HG02642 (cell line): Measurements from ENCODE around the gene PCGF3.
"Not testable (repeated sequence)": the region's sequence is repeated elsewhere in the genome, so short reads cannot be mapped to it uniquely, and the experiment has no call there.

Experiments
- ATAC-seq: cut with Tn5 transposase; IDR thresholded peaks from one replicate; pipeline ENCODE4 v1.9.1; 2021; ENCODE audit warnings: mild to moderate bottlenecking; ENCODE audit not compliant: unreplicated experiment, poor library complexity

PCGF3 gene

DNA sequence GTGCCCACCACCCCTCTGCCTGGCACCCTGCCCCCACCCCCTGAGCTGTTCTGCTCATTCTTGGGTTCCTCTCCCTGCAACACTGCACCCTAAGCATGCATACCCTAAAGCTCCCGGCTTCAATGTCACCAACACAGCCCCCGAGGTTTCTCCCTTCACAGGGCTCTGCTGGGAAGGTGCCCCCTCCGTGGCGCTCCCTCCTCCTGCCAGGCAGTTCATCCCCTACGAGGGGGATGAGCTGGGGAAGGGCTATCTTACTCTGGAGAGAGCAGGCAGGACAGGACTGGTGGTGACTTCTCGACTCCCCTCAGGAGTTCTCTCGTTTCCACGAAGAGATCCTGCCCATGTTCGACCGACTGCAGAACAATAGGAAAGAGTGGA lies 38.1 kb upstream of the PCGF3 start:
- no peak for ATAC-seq

GRCh38 chr4:668219-668618 lies 37.4 kb upstream of the PCGF3 start:
- not testable (repeated sequence) for ATAC-seq

GRCh38 chr4:669806-670559 lies 35.6 kb upstream of the PCGF3 start:
- not testable (repeated sequence) for ATAC-seq

DNA sequence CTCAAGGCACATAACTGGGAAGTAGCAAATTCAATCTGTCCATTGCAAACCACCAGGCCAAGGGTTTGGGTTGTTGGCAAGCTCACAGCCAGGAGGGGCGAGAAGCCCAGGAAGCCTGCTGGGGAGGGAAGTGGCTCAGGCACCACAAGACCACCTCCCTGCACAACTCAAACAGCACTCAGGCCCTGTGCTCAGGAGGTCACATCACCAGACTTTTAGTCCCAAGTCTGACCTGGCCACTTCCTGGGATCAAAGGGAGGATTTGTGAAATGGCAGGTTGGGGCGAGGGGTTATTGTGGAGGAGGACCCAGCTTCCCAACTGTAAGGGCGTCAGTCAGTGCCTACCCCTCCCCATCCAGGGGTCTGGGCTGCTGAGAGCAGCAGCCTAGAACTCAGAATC lies 33.9 kb upstream of the PCGF3 start:
- ATAC-seq, result no peak

- ATAC-seq, result no peak
Observed at GRCh38 chr4:673349-674091, 32.1 kb upstream of the PCGF3 start.

GRCh38 chr4:674172-675035 lies 31.2 kb upstream of the PCGF3 start, which contains the start of the genes ATP5ME and MYL5:
ATP5ME (minus strand) TSS chr4:674276; CDS start chr4:674247, 29 bp downstream.
MYL5 (plus strand) TSS chr4:674542; CDS start chr4:678027, 3,485 bp downstream.
- ATAC-seq, result peak; percentile 78

DNA sequence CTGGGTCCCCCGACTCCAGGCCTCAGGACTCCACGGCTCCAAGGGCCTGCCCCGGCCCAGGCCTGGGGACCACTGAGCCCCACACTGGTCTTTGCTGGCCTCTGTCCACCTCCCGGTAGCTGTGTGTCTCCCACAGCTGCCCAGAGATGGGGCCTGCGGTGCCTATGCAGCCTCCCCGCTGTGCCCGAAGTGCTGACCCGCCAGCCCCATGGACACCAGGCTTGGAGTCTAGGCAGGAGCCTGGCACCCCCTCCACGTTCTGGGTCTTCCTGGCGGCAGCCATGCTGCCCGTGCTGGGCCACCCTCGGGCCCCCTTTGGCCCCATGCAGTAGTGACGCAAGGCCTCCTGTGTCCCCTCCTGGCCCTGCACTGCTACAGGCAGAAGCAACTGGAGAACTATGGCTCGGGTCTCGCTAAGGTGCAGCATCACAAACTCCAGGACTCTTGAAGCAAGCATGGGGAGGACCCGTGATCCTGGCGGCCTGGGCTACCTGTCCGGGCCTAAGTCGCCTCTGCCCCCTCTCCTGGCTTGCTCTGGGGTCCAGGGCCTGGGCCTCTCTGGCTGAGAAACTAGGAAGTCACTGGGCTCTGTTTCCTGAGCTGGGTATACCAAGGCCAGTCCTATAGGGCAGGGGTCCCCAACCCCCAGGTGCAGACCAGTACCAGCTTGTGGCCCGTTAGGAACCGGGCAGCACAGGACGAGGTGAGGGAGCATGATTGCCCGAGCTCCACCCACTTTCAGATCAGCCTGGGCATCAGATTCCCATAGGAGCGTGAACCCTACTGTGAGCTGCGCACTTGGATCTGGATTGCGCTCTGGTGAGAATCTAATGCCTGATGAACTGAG lies 30.4 kb upstream of the PCGF3 start:
- ATAC-seq, result no peak

GRCh38 chr4:675980-676870 lies 29.4 kb upstream of the PCGF3 start:
- ATAC-seq, result peak; percentile 29

DNA sequence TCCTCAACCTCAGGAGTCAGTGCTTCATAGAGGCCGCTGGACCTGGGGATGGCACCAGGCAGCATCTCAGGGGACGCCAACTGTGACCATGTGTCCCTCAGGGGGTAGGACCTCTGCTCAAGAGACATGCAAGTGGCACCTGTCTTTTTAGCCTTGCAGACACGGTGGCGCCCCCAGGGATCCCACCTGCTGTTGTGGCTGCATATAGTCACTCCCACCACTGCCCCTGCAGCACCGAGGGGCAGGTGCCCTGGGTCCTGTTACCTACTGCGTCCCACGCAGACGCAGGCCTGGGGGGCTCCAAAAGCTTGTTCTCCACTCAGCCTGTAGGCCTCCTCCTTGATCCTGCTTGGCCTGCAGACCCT lies 28.8 kb upstream of the PCGF3 start:
- no peak for ATAC-seq

DNA sequence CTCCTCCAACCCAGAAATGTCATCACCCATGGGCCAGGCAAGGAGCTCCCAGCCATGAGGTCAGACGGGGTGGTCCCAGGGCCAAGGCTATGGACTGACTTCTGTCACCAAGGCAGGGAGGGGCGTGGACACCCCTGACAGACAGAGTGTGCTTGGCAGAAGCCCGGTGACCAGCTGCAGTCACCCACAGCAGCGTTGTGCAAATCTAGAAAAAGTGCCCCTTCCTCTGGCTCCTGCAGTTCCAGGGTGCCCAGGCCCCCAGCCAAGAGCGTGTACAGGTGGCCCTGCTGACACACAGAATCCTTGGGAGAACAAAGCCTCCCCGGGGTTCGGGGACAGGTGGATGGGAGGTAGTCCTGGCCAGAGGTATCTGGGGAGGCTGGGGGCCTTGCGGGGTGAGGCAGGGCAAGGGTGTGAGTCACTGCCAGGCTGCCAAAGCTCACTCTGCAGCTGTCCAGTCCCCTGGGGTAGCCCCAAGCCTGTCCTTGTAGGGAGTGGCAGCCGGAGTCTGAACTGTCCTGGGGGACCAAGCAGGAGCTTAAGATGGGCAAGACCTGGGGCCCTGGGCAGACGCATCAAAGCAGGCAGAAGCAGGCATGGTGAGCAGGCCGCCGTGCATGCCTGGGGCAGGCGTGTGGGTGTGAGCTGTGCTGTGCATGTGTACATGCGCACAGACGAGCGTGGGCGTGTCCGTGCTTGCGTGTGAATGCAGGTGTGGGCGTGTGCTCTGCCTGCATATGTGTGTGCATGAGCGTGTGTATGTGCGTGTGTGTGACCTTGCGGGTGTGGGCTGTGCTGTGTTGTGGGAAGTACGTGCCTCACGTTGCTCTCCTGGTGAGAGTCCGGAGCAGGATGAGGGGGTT lies 28.0 kb upstream of the PCGF3 start:
- no peak for ATAC-seq

DNA sequence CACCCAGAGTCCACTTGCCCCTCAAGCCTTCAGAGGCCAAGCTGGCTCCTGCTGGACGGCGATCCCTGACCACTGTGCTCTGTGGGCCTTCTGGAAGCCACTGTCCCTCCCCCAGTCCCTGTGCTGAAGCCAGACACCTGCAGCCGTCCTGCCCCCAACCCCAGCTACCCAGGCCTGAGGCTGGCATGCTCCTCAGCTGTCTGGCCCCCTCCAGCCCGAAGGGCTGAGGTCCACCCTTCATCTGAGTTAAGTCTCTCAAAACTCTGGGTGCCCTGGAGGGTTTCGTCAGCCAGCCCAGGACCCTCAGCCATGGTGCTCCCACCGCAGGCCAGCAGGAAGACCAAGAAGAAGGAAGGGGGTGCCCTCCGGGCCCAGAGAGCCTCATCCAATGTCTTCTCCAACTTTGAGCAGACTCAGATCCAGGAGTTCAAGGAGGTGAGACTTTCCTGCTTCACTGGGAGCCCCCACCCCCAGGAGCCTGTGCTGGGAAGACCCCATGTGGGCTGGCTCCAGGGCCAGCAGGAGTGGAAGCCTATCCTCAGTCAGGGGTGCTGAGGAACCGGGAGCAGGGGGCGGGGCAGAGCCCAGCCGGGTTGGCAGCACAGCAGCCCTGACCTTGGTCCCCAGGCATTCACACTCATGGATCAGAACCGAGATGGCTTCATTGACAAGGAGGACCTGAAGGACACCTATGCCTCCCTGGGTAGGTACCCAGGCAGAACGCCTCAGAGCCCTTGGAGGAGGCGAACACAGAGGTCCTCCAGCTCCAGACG lies 27.1 kb upstream of the PCGF3 start:
- no peak for ATAC-seq

DNA sequence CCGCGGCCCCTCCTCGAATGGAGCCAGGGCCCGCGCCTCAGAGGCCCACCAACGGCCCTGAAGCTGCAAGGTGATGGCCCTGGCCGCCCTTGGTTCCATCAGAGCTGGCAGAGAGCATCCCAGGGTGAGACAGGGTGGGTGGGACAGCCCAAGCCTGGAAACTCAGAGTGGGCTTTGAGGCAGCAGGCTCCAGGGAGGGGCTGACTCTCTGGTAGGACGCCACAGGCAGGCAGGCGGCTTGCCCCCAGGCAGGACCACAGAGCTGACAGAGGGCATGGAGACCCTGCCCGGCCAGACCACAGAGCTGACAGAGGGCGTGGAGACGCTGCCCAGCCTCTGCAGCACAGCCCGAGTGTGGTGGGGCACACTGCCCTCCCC lies 26.5 kb upstream of the PCGF3 start:
- ATAC-seq, result no peak

- no peak for ATAC-seq
Observed at GRCh38 chr4:679629-680028, 26.0 kb upstream of the PCGF3 start.

DNA sequence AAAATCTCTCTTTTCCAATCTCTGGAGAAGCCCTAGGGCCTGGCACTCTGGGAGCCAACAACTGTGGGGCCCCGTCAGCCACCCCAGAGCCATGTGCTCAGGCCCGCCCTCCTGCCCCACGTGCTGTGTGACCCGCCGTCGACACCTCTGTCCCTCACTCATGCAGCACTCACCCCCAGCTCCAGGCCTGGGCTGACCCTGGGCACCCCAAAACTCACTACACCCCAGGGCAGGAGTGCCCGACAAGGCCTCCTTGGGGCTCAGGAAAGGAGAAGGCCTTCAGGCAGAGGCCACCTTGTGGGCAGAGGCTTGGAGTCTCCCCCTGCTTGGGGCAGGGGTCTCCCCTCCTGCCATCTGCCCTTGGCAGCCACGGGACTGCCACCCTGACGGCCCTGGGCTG lies 25.5 kb upstream of the PCGF3 start:
- no peak for ATAC-seq

GRCh38 chr4:680551-680927 lies 25.1 kb upstream of the PCGF3 start:
- peak; percentile 23 for ATAC-seq

DNA sequence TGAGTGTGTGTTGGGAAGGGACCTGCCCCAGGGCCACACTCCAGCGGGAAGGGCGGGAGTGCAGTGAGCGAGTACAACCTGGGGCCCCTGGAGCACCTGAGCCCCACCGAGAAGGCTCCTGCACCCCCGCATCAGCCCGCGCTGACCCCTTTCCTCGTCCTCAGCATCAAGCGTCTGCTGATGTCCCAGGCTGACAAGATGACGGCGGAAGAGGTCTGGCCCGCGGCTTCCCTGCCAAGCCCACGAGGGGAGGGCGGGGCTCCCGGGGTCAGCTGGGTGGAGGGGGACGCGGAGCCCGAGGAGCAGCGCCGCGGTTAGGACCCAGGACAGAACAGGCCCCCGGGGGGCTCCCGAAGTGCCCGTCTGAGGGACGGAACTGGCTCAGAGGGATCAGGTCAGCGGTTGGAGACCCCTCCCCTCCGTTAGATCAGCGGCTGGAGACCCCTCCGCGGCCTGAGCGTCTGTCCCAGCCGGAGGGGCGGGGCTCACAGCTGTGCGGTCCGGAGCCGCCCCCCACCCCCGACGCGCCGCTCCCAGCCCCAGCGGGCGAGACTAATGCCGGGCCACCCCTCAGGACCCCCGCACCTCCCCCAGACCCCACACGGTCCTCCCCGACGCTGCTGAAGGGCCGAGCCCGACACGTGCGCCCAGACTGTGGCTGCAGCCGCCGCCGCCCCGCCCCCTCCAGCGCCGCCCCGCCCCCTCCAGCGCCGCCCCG lies 24.5 kb upstream of the PCGF3 start:
- ATAC-seq, result peak; percentile 40
